ENCODE measurements around the gene PTPN1. TPM values are rescaled to one million over a fixed set of nuclear protein-coding genes. Genes with fewer than 3 reads are reported as not detected.

The PTPN1 gene
- total and polyA plus RNA-seq, 2 of the 4 experiments (the other 2 are of a cell fraction) = 31.7 to 37.4 TPM

- CTCF ChIA-PET = interaction anchor here (0.5 to 1.5 kb wide), 2 partner anchors 20 to 628 kb away, joined by 3 to 5 read pairs; no protein-coding TSS in a partner anchor
Observed at GRCh38 chr20:50484271-50484976, 25.8 kb upstream of the PTPN1 start.

More at GRCh38 chr20:50484271-50484976, 25.8 kb upstream of the PTPN1 start:
- Histone ChIP-seq H2BK15ac (ENCODE audit: low read depth, low read length) (peak overlapping the region; percentile 64; the same call in 2 of the 3 replicates), H2AK5ac (ENCODE audit: low read depth, low read length) (peak overlapping the region; percentile 77; the same call in 1 of the 2 replicates), H3K14ac (replicated peaks; ENCODE audit: low read depth, low read length) (peak overlapping the region; percentile 61), H3K27me3 (ENCODE audit: control insufficient read depth, insufficient read depth, low read length) (no peaks in the 10 kb centered on the region), H2BK120ac (ENCODE audit: low read depth, low read length) (peak overlapping the region; percentile 48), H3K36me3 (ENCODE audit: control insufficient read depth, insufficient read depth, low read length) (no peaks in the 10 kb centered on the region), H3K4me3 (ENCODE audit: insufficient read depth, low read depth, low read length) (no peak overlapping the region), H4K91ac (ENCODE audit: insufficient read depth, low read depth, low read length) (peak overlapping the region; percentile 41; the same call in 1 of the 2 replicates), H3K4me1 (ENCODE audit: control insufficient read depth, insufficient read depth, low read length) (peaks cover 5% of the 10 kb centered on the region), H3K79me1 (ENCODE audit: low read depth in 1 of 2, low read length in 2 of 2) (no peaks in the 10 kb centered on the region), H3K56ac (ENCODE audit: extremely low read depth, insufficient read depth, low read length) (peak overlapping the region; percentile 45; the same call in 1 of the 2 replicates), H3K4me2 (ENCODE audit: low read depth, low read length) (peak overlapping the region; percentile 82), H3K9me3 (ENCODE audit: control insufficient read depth, insufficient read depth, low read length) (no peaks in the 10 kb centered on the region), H3K27ac (ENCODE audit: insufficient read depth, low read length) (peak overlapping the region; percentile 63; the same call in 1 of the 2 replicates), H2AK9ac (replicated peaks; ENCODE audit: low read depth, low read length, poor library complexity) (peak overlapping the region; percentile 29), H2AFZ (replicated peaks; ENCODE audit: low read length, poor library complexity) (peak overlapping the region; percentile 60), H3K9ac (ENCODE audit: low read depth, low read length) (peak overlapping the region; percentile 34; the same call in 1 of the 2 replicates), H3K23ac (ENCODE audit: low read depth, low read length) (peak overlapping the region; percentile 24), H3K9me1 (ENCODE audit: insufficient read depth, low read length) (peaks cover 5% of the 10 kb centered on the region; the same call in 1 of the 2 replicates), H4K5ac (ENCODE audit: low read depth, low read length) (peak overlapping the region; percentile 56), H2BK5ac (ENCODE audit: low read depth, low read length, poor library complexity, severe bottlenecking) (peak overlapping the region; percentile 91), H3K4ac (ENCODE audit: low read depth, low read length) (peak overlapping the region; percentile 70), H2BK20ac (ENCODE audit: low read depth, low read length) (peak overlapping the region; percentile 85), H4K8ac (ENCODE audit: low read depth in 2 of 2, low read length in 2 of 2) (peak overlapping the region; percentile 35 to 96; a peak in 3 of 4 replicates), H4K20me1 (ENCODE audit: insufficient read depth, low read length) (no peaks in the 10 kb centered on the region), H3K18ac (ENCODE audit: low read depth, low read length) (peak overlapping the region; percentile 54; the same call in 1 of the 2 replicates)
- ATAC-seq (ENCODE audit: low read depth) (no peak), DNase-seq (no peak)
- intact Hi-C loops (cut with micrococcal nuclease) = loop anchor here (5.0 kb wide), 1 partner anchor 93 kb away; no protein-coding TSS in a partner anchor
- BruUV-seq (replicated peaks) = no TSS peak
- POLR2A ChIA-PET (ENCODE audit: unreplicated experiment) = interaction anchor here (0.6 kb wide), 1 partner anchor 300 kb away, joined by 3 read pairs; no protein-coding TSS in a partner anchor
- WGBS, 2 experiments (ENCODE audit: extremely low coverage in 2 of 2, insufficient read length in 1 of 2) = no CpG with 5 or more reads among the region's 6 CpGs
- in situ Hi-C loops (cut with MboI; ENCODE audit: low sequenced_read_pairs) = no loop called here
- dilution Hi-C loops (cut with HindIII; ENCODE audit: low sequenced_read_pairs, unreplicated experiment) = no loop called here
- no peak for TF ChIP-seq RAD21 (IDR thresholded peaks at IDR 0.05; ENCODE audit: low read length)
- TF ChIP-seq CTCF (conservative IDR thresholded peaks at IDR 0.05; ENCODE audit: low read depth, low read length) = peak; percentile 24; the same call in 1 of the 2 replicates
